Parathyroid adenoma (tissue), 2 donors: ENCODE measurements around the gene BTBD7.
A peak's percentile ranks its signal among the peaks of the same experiment; 100 is the strongest.

ENCODE experiments used
- H2AFZ ChIP-seq: fragments of 300-600 bp; sonication (generic); one replicate; pipeline ENCODE4 v1.7.0; 2017; ENCODE audit warnings: antibody characterized with exemption, mild to moderate bottlenecking
- H3K27ac ChIP-seq: fragments of 300-600 bp; sonication (generic); one replicate; pipeline ENCODE4 v1.7.0; 2017
- H3K27me3 ChIP-seq: fragments of 300-600 bp; sonication (generic); one replicate; pipeline ENCODE4 v1.7.0; 2017; ENCODE audit warnings: low read length; ENCODE audit not compliant: control insufficient read depth, insufficient read depth
- H3K36me3 ChIP-seq: fragments of 300-600 bp; sonication (generic); one replicate; pipeline ENCODE4 v1.7.0; 2017; ENCODE audit warnings: low read length; ENCODE audit not compliant: control insufficient read depth, insufficient read depth
- H3K4me1 ChIP-seq: fragments of 300-600 bp; sonication (generic); one replicate; pipeline ENCODE4 v1.7.0; 2017; ENCODE audit warnings: control low read depth
- H3K4me2 ChIP-seq: fragments of 300-600 bp; sonication (generic); one replicate; pipeline ENCODE4 v1.7.0; 2017; ENCODE audit warnings: low read length
- H3K4me3 ChIP-seq: fragments of 300-600 bp; sonication (generic); one replicate; pipeline ENCODE4 v1.7.0; 2017; ENCODE audit warnings: low read depth, low read length
- H3K79me2 ChIP-seq: fragments of 300-600 bp; sonication (generic); one replicate; pipeline ENCODE4 v1.7.0; 2017; ENCODE audit warnings: control low read depth
- H3K9ac ChIP-seq: fragments of 300-600 bp; sonication (generic); one replicate; pipeline ENCODE4 v1.7.0; 2017; ENCODE audit warnings: mild to moderate bottlenecking
- H3K9me3 ChIP-seq: fragments of 300-600 bp; sonication (generic); one replicate; pipeline ENCODE4 v1.7.0; 2017; ENCODE audit warnings: low read length; ENCODE audit not compliant: control insufficient read depth
- TF ChIP-seq, protein P1 (sequence below): fragments of 300-600 bp; sonication (generic); IDR thresholded peaks from one replicate; pipeline ENCODE4 v1.7.0; 2017; ENCODE audit warnings: antibody characterized with exemption, mild to moderate bottlenecking
- donor health status: primary hyperparathyroidism.

The BTBD7 gene

GRCh38 chr14:93319494-93319893 is 13.3 kb downstream of the BTBD7 start:
- Histone ChIP-seq H3K79me2 (peaks cover 26% of the 10 kb centered on the region), H3K4me3 (no peak overlapping the region), H3K9me3 (no peaks in the 10 kb centered on the region), H3K4me2 (peak overlapping the region; percentile 73), H3K27me3 (no peaks in the 10 kb centered on the region), H2AFZ (no peak overlapping the region), H3K9ac (no peak overlapping the region), H3K36me3 (no peaks in the 10 kb centered on the region), H3K4me1 (peaks cover 34% of the 10 kb centered on the region), H3K27ac (peak overlapping the region; percentile 59)
- TF ChIP-seq, protein P1, sequence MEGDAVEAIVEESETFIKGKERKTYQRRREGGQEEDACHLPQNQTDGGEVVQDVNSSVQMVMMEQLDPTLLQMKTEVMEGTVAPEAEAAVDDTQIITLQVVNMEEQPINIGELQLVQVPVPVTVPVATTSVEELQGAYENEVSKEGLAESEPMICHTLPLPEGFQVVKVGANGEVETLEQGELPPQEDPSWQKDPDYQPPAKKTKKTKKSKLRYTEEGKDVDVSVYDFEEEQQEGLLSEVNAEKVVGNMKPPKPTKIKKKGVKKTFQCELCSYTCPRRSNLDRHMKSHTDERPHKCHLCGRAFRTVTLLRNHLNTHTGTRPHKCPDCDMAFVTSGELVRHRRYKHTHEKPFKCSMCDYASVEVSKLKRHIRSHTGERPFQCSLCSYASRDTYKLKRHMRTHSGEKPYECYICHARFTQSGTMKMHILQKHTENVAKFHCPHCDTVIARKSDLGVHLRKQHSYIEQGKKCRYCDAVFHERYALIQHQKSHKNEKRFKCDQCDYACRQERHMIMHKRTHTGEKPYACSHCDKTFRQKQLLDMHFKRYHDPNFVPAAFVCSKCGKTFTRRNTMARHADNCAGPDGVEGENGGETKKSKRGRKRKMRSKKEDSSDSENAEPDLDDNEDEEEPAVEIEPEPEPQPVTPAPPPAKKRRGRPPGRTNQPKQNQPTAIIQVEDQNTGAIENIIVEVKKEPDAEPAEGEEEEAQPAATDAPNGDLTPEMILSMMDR: no peak

DNA sequence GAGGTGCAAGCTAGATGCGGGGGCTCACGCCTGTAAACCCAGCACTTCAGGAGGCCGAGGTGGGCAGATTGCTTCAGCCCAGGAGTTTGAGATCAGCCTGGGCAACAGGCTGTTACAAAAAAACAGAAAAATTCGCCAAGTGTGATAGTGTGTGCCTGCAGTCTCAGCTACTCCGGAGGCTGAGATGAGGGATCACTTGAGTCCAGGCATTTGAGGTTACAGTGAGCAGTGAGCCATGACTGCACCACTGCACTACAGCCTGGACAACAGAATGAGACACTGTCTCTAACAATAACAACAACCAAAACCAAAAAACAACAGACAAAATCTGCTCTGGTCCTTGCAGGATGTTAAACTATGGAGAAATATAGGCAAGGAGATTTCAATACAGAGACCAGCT is 13.9 kb downstream of the BTBD7 start:
- Histone ChIP-seq H3K9ac (no peak overlapping the region), H3K4me2 (peak overlapping the region; percentile 73), H3K27me3 (no peaks in the 10 kb centered on the region), H2AFZ (no peak overlapping the region), H3K4me3 (peak overlapping the region; percentile 45), H3K4me1 (peaks cover 34% of the 10 kb centered on the region), H3K9me3 (no peaks in the 10 kb centered on the region), H3K36me3 (no peaks in the 10 kb centered on the region), H3K79me2 (peaks cover 20% of the 10 kb centered on the region), H3K27ac (peak overlapping the region; percentile 59)
- TF ChIP-seq, protein P1: no peak

- no peak overlapping the region for H3K9ac ChIP-seq
- H3K9me3 ChIP-seq: no peaks in the 10 kb centered on the region
- no peaks in the 10 kb centered on the region for H3K27me3 ChIP-seq
- no peaks in the 10 kb centered on the region for H3K36me3 ChIP-seq
- H3K4me2 ChIP-seq: peak overlapping the region; percentile 73
- H3K27ac ChIP-seq: peak overlapping the region; percentile 59
- H3K4me3 ChIP-seq: peak overlapping the region; percentile 45
- H2AFZ ChIP-seq: no peak overlapping the region
- H3K79me2 ChIP-seq: peaks cover 16% of the 10 kb centered on the region
- TF ChIP-seq, protein P1: no peak
- peaks cover 31% of the 10 kb centered on the region for H3K4me1 ChIP-seq
These were observed 14.7 kb downstream of the BTBD7 start for GRCh38 chr14:93317875-93318807.

GRCh38 chr14:93317210-93317874 is 15.5 kb downstream of the BTBD7 start:
- H3K9ac ChIP-seq: no peak overlapping the region
- H3K4me2 ChIP-seq: peak overlapping the region; percentile 39
- peak overlapping the region; percentile 37 for H3K4me3 ChIP-seq
- H3K36me3 ChIP-seq: no peaks in the 10 kb centered on the region
- no peak overlapping the region for H2AFZ ChIP-seq
- H3K27me3 ChIP-seq: no peaks in the 10 kb centered on the region
- peak overlapping the region; percentile 18 for H3K27ac ChIP-seq
- H3K9me3 ChIP-seq: no peaks in the 10 kb centered on the region
- H3K4me1 ChIP-seq: peaks cover 31% of the 10 kb centered on the region
- TF ChIP-seq, protein P1: no peak
- H3K79me2 ChIP-seq: peaks cover 19% of the 10 kb centered on the region
